Measurements from ENCODE around the gene ANLN.

Gene ANLN

DNA sequence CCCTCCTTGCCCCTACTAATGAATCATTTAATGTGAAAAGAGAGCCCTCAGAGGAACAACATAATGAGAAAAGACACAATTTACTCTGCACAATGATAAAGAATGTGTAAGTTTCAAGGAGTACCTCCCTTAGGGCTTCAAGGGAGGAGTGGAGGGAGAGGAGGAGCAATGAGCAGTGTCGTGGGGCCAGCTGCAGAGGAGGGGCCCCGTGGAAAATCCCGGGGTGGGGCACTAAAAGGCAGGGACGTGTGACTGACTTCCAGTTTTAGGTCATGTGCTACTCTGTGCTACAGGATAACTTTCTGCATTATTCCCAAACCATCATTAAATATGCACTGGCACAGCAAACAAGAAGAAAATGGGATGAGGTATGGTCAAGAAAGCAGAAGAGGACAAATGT, 108.1 kb downstream of the ANLN start:
- TF ChIP-seq, protein P1, sequence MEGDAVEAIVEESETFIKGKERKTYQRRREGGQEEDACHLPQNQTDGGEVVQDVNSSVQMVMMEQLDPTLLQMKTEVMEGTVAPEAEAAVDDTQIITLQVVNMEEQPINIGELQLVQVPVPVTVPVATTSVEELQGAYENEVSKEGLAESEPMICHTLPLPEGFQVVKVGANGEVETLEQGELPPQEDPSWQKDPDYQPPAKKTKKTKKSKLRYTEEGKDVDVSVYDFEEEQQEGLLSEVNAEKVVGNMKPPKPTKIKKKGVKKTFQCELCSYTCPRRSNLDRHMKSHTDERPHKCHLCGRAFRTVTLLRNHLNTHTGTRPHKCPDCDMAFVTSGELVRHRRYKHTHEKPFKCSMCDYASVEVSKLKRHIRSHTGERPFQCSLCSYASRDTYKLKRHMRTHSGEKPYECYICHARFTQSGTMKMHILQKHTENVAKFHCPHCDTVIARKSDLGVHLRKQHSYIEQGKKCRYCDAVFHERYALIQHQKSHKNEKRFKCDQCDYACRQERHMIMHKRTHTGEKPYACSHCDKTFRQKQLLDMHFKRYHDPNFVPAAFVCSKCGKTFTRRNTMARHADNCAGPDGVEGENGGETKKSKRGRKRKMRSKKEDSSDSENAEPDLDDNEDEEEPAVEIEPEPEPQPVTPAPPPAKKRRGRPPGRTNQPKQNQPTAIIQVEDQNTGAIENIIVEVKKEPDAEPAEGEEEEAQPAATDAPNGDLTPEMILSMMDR (IDR thresholded peaks at IDR 0.05; ENCODE audit: control insufficient read depth, extremely low read depth, insufficient read depth), result no peak
- DNase-seq (ENCODE audit: low read depth), result no peak
- H3K4me3 ChIP-seq (ENCODE audit: low read depth, low read length), result no peak overlapping the region

Data from LNCaP clone FGC (cell line).